ENCODE measurements around the gene CRMP1.

DNA sequence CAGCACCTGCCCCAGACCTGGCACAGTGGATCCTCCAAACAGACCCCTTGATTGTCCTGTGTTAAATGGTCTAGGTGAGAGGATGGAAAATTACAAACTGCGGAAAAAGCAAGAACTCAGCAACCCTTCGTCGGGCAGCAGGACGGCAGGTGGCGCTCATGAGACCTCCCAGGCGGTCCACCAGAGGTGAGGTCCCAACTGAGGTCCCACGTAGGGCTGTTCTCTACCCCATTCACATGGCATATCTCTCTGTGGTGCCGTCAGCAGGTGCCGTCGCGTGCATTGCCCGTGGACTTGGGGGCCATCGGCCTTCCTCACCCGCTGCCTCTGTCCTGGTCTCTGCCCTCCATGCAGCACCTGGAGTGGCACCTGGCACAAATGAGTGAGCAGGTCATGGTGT, 88.2 kb downstream of the CRMP1 start:
- TF ChIP-seq, protein P1, sequence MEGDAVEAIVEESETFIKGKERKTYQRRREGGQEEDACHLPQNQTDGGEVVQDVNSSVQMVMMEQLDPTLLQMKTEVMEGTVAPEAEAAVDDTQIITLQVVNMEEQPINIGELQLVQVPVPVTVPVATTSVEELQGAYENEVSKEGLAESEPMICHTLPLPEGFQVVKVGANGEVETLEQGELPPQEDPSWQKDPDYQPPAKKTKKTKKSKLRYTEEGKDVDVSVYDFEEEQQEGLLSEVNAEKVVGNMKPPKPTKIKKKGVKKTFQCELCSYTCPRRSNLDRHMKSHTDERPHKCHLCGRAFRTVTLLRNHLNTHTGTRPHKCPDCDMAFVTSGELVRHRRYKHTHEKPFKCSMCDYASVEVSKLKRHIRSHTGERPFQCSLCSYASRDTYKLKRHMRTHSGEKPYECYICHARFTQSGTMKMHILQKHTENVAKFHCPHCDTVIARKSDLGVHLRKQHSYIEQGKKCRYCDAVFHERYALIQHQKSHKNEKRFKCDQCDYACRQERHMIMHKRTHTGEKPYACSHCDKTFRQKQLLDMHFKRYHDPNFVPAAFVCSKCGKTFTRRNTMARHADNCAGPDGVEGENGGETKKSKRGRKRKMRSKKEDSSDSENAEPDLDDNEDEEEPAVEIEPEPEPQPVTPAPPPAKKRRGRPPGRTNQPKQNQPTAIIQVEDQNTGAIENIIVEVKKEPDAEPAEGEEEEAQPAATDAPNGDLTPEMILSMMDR (IDR thresholded peaks at IDR 0.05): no peak
- TF ChIP-seq EP300 (IDR thresholded peaks at IDR 0.05) (no peak), POLR2A (IDR thresholded peaks at IDR 0.05) (no peak)

Data from stomach (tissue), 4 donors.